ENCODE results near the gene JOSD2. TPM values are rescaled to one million over a fixed set of nuclear protein-coding genes. Genes with fewer than 3 reads are reported as not detected.

The JOSD2 gene
- total and polyA plus RNA-seq, 9 of the 15 experiments (the other 6 are each of a cell fraction or from before 2014, with no cell fraction given) = 0.06 to 14.4 (median 3.1) TPM

GRCh38 chr19:50537769-50538230, 26.8 kb upstream of the JOSD2 start (continued):
- TF ChIP-seq MNT (conservative IDR thresholded peaks at IDR 0.05) (no peak), ZNF589 (CRISPR knock-in tag; IDR thresholded peaks at IDR 0.05; ENCODE audit: low read depth) (peak; percentile 75; the same call in 1 of the 2 replicates), CBX5 (IDR thresholded peaks at IDR 0.05; ENCODE audit: borderline replicate concordance, low read depth) (no peak), ZNF398 (CRISPR knock-in tag; IDR thresholded peaks at IDR 0.05) (no peak), TFAP4 (CRISPR knock-in tag; IDR thresholded peaks at IDR 0.05; ENCODE audit: borderline replicate concordance) (peak; percentile 93), CXXC5 (CRISPR knock-in tag; IDR thresholded peaks at IDR 0.05) (peak; percentile 52), SAFB2 (IDR thresholded peaks at IDR 0.05; ENCODE audit: borderline replicate concordance, low read depth, low read length, severe bottlenecking) (no peak), MAZ (CRISPR knock-in tag; conservative IDR thresholded peaks at IDR 0.05 in 1 of 2, IDR thresholded peaks at IDR 0.05 in 1 of 2) (peak; percentile 52 to 62; a peak in 3 of 4 replicates), SMARCB1 (IDR thresholded peaks at IDR 0.05; ENCODE audit: insufficient read length, low read depth) (no peak), OTX1 (CRISPR knock-in tag; IDR thresholded peaks at IDR 0.05) (peak; percentile 77), HCFC1 (IDR thresholded peaks at IDR 0.05; ENCODE audit: low read depth, low read length) (no peak), ZNF586 (CRISPR knock-in tag; conservative IDR thresholded peaks at IDR 0.05) (no peak), ELF4 (CRISPR knock-in tag; IDR thresholded peaks at IDR 0.05) (no peak), RAD21 (CRISPR knock-in tag; conservative IDR thresholded peaks at IDR 0.05 in 1 of 2, IDR thresholded peaks at IDR 0.05 in 1 of 2) (peak; percentile 85 to 96), CREB1 (IDR thresholded peaks at IDR 0.05) (no peak), CREB1 (CRISPR knock-in tag; IDR thresholded peaks at IDR 0.05) (peak; percentile 60; the same call in 1 of the 2 replicates)
